ENCODE data around the gene HTR7. TPM values are rescaled to one million over a fixed set of nuclear protein-coding genes. Genes with fewer than 3 reads are reported as not detected.

The HTR7 gene
- total RNA-seq, 2 donors from 2014 or later: 0.70 to 7.3 TPM

GRCh38 chr10:90819911-90820310 is 37.9 kb downstream of the HTR7 start:
- Histone ChIP-seq H3K4me1 (ENCODE audit: control insufficient read depth, insufficient read depth, low read length) (no peaks in the 10 kb centered on the region), H3K27ac (ENCODE audit: low read depth, low read length) (no peak overlapping the region), H3K9ac (ENCODE audit: extremely low read depth, low read length, poor library complexity, severe bottlenecking) (no peak overlapping the region), H3K36me3 (ENCODE audit: control insufficient read depth, insufficient read depth, low read length) (no peaks in the 10 kb centered on the region), H3K9me3 (ENCODE audit: control insufficient read depth, low read length) (peaks cover 36% of the 10 kb centered on the region), H3K27me3 (ENCODE audit: control insufficient read depth, insufficient read depth, low read length, poor library complexity, severe bottlenecking) (no peaks in the 10 kb centered on the region), H3K4me3 (ENCODE audit: low read length) (no peak overlapping the region)
- Mint-ChIP-seq H3K4me1 (peaks cover 6% of the 10 kb centered on the region), H3K27ac (no peak overlapping the region), H3K9me3 (peaks cover 15% of the 10 kb centered on the region), H3K4me3 (no peak overlapping the region), H3K27me3 (ENCODE audit: insufficient read depth) (no peaks in the 10 kb centered on the region), H3K36me3 (ENCODE audit: low read depth) (no peaks in the 10 kb centered on the region)
- DNase-seq: no peak
- TF ChIP-seq, protein P1, sequence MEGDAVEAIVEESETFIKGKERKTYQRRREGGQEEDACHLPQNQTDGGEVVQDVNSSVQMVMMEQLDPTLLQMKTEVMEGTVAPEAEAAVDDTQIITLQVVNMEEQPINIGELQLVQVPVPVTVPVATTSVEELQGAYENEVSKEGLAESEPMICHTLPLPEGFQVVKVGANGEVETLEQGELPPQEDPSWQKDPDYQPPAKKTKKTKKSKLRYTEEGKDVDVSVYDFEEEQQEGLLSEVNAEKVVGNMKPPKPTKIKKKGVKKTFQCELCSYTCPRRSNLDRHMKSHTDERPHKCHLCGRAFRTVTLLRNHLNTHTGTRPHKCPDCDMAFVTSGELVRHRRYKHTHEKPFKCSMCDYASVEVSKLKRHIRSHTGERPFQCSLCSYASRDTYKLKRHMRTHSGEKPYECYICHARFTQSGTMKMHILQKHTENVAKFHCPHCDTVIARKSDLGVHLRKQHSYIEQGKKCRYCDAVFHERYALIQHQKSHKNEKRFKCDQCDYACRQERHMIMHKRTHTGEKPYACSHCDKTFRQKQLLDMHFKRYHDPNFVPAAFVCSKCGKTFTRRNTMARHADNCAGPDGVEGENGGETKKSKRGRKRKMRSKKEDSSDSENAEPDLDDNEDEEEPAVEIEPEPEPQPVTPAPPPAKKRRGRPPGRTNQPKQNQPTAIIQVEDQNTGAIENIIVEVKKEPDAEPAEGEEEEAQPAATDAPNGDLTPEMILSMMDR (conservative IDR thresholded peaks at IDR 0.05): no peak

DNA sequence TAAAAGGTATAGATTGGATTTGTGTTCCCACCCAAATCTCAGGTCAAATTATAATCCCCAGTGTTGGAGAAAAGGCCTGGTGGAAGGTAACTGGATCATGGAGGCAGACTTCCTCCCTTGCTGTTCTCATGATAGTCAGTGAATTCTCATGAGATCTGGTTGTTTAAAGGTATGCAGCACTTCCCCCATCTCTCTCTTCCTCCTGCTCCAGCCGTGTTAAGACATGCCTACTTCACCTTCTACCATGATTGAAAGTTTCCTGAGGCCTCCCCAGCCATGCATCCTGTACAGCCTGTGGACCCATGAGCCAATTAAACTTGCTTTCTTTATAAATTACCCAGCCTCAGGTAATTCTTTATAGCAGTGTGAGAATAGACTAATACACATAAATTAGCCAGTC is 39.1 kb downstream of the HTR7 start:
- Histone ChIP-seq H3K9ac (ENCODE audit: extremely low read depth, low read length, poor library complexity, severe bottlenecking) (no peak overlapping the region), H3K27me3 (ENCODE audit: control insufficient read depth, insufficient read depth, low read length, poor library complexity, severe bottlenecking) (no peaks in the 10 kb centered on the region), H3K4me3 (ENCODE audit: low read length) (no peak overlapping the region), H3K36me3 (ENCODE audit: control insufficient read depth, insufficient read depth, low read length) (no peaks in the 10 kb centered on the region), H3K27ac (ENCODE audit: low read depth, low read length) (no peak overlapping the region), H3K9me3 (ENCODE audit: control insufficient read depth, low read length) (peaks cover 42% of the 10 kb centered on the region), H3K4me1 (ENCODE audit: control insufficient read depth, insufficient read depth, low read length) (peaks cover under 1% of the 10 kb centered on the region)
- WGBS, 2 experiments (ENCODE audit: insufficient coverage in 1 of 2, insufficient read length in 1 of 2): 63 to 95% methylated on average over 1 of the region's 1 CpG
- Mint-ChIP-seq H3K9me3 (peaks cover 24% of the 10 kb centered on the region), H3K4me3 (no peak overlapping the region), H3K27me3 (ENCODE audit: insufficient read depth) (no peaks in the 10 kb centered on the region), H3K36me3 (ENCODE audit: low read depth) (no peaks in the 10 kb centered on the region), H3K27ac (no peak overlapping the region), H3K4me1 (peaks cover 6% of the 10 kb centered on the region)
- TF ChIP-seq, protein P1 (conservative IDR thresholded peaks at IDR 0.05): no peak
- no peak for DNase-seq

DNA sequence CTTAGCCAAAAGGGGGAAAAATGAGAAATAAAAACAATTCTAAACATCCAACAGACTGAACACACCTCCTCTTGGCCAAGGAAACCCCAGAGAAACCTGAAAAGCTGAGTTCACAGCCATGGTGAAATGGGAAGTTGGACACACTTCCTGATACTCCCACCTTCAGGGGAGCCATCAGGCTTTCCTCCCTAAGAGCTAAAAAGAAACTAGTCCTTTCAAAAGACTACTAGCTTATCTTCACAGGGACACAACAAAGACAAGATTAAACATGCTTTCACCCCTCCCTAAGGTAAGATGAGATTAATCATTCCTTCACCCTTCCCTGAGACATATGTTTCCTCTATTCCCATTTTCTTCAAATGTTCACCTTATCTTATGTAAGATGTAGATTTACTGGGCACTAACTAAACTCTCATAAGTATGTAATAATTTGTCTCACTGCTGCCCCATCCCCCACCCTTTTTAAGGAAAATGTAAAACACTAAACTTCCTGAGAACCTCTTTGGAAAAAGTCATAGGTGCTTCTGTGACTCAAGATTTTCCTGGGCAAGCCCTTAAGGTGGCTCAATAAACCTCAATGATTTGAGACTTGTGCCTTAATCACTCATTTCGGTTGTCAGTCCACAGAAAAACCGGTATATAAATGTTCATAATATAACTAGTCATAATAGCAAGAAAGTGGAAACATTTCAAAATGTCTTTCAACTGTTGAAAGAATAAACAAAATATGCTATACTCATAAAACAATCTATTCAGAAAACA is 40.5 kb downstream of the HTR7 start:
- TF ChIP-seq, protein P1 (conservative IDR thresholded peaks at IDR 0.05): no peak
- H3K4me3 ChIP-seq (ENCODE audit: low read length): no peak overlapping the region
- Mint-ChIP-seq H3K27me3 (ENCODE audit: insufficient read depth) (no peaks in the 10 kb centered on the region), H3K36me3 (ENCODE audit: low read depth) (no peaks in the 10 kb centered on the region), H3K4me1 (peaks cover 6% of the 10 kb centered on the region), H3K9me3 (peaks cover 28% of the 10 kb centered on the region), H3K4me3 (no peak overlapping the region), H3K27ac (no peak overlapping the region)
- DNase-seq: no peak
- no peaks in the 10 kb centered on the region for H3K36me3 ChIP-seq (ENCODE audit: control insufficient read depth, insufficient read depth, low read length)
- WGBS, 2 experiments (ENCODE audit: insufficient coverage in 1 of 2, insufficient read length in 1 of 2): 93% methylated on average over 2 of the region's 2 CpGs; no CpG with 5 or more reads in 1 of the 2 experiments
- H3K27ac ChIP-seq (ENCODE audit: low read depth, low read length): no peak overlapping the region
- H3K9me3 ChIP-seq (ENCODE audit: control insufficient read depth, low read length): peaks cover 33% of the 10 kb centered on the region
- H3K4me1 ChIP-seq (ENCODE audit: control insufficient read depth, insufficient read depth, low read length): peaks cover 3% of the 10 kb centered on the region
- H3K9ac ChIP-seq (ENCODE audit: extremely low read depth, low read length, poor library complexity, severe bottlenecking): no peak overlapping the region
- H3K27me3 ChIP-seq (ENCODE audit: control insufficient read depth, insufficient read depth, low read length, poor library complexity, severe bottlenecking): no peaks in the 10 kb centered on the region

Measured in endodermal cell (in vitro differentiated cells).